H54 (cell line): ENCODE data around the gene KCNQ1.

Experiments used
- DNase-seq: peaks from one replicate; pipeline ENCODE4 v3.0.0; 2011; ENCODE audit warnings: low spot score, mixed read lengths; ENCODE audit not compliant: insufficient read length
- FAIRE-seq: peaks from 3 replicates; lab custom pipeline; 2011; peaks lifted over from hg19 to GRCh38; lab: Jason Lieb, UNC
- POLR2A ChIP-seq: IDR thresholded peaks from 2 replicates; pipeline ENCODE4 v1.6.1; 2011; ENCODE audit warnings: low read depth, mild to moderate bottlenecking, low read length

The KCNQ1 gene

DNA sequence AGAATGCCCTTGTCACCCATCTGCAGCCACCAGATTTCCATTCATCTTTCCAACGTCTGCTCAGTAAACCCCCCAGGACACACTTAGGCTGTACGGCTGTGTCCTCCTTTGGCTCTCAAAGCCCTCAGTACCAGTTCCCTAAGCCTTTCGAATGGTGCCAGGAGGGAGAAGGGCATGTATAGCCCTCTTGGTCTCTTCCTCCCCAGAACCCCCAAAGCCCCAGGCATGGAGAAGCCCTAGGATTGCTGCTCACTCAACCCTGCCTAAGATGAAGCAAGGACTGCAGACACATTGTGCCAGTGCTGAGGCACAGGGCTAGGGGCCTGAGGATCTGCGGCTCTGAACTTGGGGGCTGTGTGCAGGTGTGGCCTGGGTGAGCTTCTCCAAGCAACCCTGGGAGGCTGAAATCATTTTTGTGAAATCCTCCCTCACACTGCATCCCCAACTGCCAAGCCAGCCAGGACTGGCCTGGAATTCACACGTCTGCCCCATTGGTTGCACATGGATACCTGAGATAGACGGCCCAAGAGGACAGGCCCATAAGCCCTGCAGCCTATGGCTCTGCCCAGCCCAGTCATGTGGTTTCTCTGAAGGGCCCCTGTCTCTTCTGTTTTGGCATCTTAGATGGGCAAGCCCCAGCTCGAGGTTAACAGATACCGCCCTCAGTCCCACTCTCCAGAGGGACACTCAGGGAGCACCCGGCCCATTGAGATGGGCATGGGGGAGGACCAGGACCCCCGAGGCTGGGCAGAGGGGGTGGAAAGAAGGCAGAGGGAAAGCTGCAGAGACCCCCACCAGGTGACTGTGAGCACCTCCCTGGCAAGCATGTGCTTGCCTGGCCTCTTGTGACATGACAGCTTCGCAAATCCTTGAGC lies 221.0 kb downstream of the KCNQ1 start:
- DNase-seq, result no peak
- no peak for TF ChIP-seq POLR2A
- FAIRE-seq, result no peak

DNA sequence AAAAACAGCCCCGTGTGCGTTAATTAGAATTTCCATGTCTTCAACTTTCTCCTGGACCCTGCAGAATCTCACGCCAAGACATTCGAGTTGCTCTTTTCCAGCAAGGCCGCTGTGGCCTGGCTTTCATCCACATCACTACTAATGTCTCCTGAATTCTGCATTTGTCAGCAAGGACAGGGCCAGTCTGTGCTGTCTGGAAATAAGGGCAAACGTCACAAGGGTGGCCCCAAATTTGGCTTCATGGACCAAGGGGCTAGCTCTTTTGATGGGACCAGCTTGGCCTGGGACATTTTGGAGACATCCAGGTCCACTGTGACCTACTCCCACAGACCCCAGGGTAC lies 221.6 kb downstream of the KCNQ1 start:
- DNase-seq (no peak), FAIRE-seq (no peak)
- no peak for TF ChIP-seq POLR2A

DNA sequence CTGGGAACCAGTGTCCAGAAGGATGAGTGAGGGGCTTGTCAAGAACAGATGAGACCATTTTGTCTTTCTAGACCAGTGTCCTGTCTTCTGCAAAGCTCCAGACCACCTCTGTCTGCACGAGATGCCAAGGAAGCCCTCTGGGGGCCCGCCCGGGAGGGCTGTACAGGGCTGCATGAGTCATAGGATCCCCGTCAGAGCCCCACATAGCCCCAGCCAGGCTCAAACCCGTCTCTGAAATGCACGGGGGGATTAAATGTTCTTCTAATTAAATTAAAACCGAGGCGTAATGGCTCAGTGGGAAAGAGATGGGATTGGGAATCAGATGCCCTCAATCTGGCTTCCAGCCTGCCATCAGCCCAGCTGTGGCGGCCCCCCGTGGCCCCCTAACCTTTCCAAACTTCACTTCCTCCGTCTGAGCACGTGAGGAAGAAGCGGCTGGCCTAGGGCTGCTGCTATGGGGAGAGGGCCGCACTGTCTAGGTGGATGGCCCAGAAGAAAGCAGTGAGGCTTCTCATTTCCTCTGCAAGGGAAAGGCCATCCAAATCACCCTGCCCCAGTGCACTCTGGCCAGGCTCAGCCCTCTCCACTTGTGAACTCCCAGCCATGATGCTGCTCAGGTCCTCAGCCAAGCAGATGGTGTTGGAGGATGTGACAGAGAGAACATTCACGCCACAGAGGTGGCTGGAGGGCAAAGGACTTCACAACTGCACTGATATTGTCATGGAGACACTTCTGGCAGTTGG lies 222.2 kb downstream of the KCNQ1 start:
- no peak for FAIRE-seq
- TF ChIP-seq POLR2A, result no peak

DNA sequence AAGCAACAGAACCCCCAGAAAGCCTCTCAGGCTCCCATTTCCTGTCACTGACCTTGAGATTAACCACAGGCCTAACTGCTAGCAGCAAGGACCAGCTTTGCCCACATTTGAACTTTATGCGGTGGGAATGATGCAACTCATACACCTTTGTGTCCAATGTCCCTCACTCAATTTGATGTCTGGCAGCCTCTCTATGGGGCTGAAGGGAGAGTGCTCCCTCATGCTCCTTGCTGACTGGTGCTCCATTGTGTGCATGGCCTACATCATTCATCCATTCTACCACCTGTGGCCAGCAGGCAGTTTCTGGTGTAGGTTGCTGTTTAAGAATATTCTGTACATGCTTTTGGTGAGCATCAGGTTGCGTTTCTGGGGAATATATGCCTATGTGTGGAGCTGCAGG lies 223.1 kb downstream of the KCNQ1 start:
- FAIRE-seq (no peak), DNase-seq (no peak)
- TF ChIP-seq POLR2A, result no peak

More for the DNA sequence above, 222.2 kb downstream of the KCNQ1 start:
- DNase-seq, result no peak

DNA sequence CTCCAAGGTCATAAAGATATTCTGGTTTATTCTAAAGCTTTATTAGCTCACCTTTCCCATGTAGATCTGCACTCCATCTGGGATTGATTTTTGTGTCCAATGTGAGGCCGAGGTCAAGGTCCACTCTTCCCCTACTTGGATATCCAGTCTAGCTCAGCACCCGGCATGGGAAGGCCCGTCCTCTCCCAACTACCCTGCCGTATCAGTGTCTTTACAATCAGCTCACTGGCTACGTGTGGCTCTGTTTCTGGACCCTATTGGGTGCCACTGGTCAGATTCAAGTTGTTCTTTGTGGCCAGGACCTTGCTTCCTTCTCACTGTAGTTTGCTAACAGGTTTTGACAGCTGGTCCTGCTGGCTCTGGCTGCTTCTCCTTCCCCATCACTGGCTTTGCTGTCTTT lies 224.1 kb downstream of the KCNQ1 start:
- no peak for TF ChIP-seq POLR2A

DNA sequence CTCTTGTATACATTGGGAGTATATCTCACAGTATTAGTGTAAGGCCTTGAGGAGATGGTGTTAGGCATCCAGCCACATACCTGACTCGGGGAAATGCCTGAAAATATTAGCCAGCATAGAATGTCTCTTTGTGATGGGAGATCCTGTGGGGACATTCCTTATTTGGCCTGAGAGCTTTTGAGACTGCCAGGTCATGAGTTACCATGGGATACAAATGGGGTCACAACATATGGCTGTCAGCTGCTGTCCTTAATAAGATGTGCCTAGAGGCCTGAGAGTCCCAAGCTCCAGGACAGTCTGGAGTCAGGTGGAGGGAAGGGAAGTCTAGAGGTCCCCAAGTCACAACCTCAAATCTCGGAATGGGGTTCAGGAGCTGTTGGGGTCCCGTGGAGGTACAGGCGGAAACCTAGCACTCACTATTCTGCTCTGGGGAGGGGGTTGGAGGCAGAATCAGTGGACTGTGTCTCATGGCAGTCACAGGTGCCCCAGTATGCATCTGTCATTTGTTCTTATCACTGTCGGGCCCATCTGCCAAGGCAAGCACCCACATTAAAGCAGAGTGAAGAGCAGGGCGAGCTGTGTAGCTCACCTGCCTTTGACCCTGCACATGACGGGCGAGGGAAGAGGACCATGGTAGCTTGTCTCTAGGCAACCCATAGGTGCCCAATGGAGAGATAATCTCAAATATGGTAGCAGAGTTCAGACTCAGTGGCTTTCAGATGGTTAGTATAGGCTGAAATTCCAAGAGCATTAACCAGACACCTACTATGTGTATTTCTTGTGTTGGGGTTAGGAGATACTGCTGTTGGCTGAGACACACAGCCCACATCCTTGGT lies 225.0 kb downstream of the KCNQ1 start:
- DNase-seq (no peak), FAIRE-seq (no peak)
- TF ChIP-seq POLR2A, result no peak

More for the DNA sequence above, 224.1 kb downstream of the KCNQ1 start:
- FAIRE-seq (no peak), DNase-seq (no peak)

DNA sequence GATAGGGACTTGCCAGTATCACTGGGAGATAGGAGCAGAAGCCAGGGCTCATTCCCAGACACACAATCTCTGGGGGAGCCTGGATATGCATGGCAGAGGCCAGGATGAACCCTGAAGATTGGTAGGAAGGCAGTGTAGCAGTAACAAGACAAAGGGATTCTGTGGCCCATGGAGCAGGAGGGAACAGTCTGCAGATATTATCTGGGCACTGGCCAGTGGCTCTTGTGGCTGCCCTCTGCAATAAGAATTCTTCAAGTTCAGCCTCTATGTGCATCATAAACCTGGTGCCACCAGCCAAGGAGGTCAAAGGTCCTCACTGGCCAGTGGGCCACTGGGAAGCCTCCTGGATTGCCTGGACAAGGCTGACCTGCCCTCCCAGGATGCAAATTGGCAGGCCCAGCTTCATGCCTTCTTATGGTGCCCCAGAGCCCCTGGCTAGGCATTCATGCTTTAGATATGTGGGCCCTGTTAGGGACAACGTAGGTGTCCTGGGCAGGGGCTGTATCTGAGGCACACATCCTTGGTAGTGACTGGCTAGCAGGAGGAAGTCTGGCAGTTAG lies 225.8 kb downstream of the KCNQ1 start:
- TF ChIP-seq POLR2A, result no peak
- DNase-seq (no peak), FAIRE-seq (no peak)

DNA sequence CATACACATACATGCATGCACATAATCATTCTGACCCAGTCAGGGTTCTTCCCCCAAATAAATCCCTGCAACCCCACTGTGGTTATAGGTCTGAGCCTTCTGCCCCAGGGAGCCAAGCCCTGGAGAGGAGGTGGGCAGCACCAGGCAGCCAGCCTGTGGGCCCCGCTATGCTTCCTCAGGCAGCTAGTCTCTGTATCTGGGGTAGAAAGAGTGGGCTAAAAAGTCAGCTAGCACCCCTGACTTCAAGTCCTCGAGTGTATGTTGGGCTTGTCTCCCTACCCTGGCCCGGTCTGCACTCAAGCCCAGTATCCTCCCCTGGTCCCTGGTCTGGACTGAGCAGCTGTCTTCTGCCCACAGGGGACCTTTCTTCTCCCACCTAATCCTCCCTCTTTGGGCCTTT lies 226.9 kb downstream of the KCNQ1 start:
- TF ChIP-seq POLR2A, result no peak
- no peak for FAIRE-seq
- no peak for DNase-seq

DNA sequence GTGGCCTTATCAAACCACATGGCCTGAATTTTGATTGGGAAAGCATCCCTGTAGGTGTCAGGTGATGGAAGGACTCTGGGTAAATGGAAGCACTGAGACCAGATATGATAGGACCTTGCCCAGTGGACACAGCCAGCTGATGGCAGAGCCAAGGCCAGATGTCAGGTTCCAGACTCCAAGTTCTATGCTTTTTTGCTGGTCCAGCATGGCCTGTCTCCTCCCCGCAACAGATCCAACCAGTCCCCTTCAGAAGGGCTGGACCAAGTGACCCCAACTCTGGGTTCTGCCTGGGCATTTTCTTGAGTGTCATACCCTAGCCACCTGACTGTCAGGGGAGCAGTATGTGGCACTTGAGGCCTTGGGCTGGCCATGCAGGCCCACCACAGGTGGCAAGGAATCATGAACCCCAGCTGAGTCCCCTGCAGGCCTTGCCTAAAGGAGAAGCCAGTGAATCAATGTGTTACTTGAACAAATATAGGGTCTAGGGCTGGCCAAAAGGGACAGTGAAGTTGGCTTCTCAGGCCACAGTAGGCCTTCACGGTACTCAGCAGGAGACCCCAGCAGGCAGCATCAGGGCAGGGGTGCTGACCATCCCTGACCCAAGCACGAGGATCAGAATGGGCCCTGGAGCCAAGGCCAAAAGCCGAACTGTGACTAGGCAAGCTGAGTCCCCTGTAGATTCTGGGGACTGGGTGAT lies 227.9 kb downstream of the KCNQ1 start:
- DNase-seq (no peak), FAIRE-seq (no peak)
- no peak for TF ChIP-seq POLR2A

DNA sequence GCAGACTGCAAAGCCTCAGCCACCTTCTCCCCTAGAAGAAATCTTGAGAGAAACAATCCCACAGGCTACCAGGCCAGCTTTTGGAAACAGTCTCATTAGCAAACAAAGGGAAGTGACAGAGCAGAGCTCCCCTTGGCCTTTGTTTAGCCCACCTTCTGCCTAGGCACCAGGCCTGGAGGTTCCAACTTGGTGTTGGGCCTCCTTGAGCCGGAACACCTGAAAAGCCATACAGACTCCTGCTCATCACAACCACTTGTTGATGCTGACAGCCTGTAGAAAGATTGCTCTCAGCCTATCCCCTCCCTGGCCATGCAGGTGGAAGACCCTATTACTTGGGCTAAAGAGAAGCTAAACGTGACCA lies 228.4 kb downstream of the KCNQ1 start:
- no peak for TF ChIP-seq POLR2A
- DNase-seq, result no peak
- no peak for FAIRE-seq

DNA sequence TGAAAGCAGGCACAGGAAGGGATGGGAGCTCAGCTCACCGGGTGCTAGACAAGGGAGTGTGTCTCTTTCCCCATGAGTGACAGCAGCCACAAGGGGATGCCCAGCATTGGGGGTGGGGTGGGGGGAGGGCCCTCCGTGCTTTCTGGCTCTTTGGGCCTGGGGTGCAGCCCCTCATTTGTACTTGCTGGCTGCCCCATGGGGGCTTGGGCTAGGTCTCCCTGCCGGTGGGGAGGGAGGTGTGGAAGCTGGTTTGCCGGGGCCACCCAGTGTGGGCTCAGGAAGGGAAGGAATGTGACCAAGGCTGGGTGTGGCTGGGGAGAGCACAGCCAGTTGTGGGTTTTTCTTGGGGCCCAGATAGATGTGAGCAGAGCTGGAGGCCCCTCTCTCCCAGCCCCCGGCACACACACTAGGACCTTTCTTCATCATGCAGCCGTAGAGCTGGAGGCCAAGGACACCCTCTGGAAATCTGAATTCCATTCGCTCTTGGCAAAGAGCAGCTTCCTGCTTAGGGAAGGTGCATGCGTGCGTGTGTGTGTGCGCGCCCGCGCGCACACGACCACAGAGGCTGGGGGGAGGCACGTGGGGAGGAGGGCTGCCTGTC lies 229.2 kb downstream of the KCNQ1 start:
- DNase-seq (no peak), FAIRE-seq (no peak)
- no peak for TF ChIP-seq POLR2A

DNA sequence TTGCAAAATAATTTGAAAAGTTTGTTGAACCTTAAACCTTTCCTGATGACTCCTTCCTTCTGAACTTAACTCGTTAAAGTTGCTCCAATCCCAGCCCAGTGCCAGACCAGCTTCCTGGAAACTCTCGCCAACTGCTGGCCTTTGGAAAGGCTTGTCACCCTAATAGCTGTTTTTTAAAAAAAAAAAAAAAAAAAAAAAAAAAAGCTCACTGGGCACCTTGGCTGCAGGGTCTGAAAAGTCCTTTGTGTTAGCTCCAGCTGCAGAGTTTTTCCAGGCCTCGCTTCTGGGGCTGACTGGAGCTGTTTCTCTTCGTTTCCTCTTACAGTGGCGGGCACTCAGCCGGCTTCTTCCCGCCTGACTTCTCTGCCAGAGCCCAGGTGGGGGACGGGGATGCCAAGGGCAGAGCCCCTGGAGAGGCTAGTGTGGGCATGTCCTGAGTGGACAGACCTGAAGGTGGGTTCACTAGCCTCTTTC lies 229.9 kb downstream of the KCNQ1 start:
- no peak for FAIRE-seq

More for the DNA sequence above, 229.9 kb downstream of the KCNQ1 start:
- DNase-seq, result no peak
- no peak for TF ChIP-seq POLR2A
